GM21723 (cell line): Measurements from ENCODE around the gene IQCK.

Experiments
- ATAC-seq: cut with Tn5 transposase; IDR thresholded peaks from one replicate; pipeline ENCODE4 v1.9.1; 2021; ENCODE audit warnings: mild to moderate bottlenecking, moderate library complexity; ENCODE audit not compliant: unreplicated experiment

Gene IQCK

DNA sequence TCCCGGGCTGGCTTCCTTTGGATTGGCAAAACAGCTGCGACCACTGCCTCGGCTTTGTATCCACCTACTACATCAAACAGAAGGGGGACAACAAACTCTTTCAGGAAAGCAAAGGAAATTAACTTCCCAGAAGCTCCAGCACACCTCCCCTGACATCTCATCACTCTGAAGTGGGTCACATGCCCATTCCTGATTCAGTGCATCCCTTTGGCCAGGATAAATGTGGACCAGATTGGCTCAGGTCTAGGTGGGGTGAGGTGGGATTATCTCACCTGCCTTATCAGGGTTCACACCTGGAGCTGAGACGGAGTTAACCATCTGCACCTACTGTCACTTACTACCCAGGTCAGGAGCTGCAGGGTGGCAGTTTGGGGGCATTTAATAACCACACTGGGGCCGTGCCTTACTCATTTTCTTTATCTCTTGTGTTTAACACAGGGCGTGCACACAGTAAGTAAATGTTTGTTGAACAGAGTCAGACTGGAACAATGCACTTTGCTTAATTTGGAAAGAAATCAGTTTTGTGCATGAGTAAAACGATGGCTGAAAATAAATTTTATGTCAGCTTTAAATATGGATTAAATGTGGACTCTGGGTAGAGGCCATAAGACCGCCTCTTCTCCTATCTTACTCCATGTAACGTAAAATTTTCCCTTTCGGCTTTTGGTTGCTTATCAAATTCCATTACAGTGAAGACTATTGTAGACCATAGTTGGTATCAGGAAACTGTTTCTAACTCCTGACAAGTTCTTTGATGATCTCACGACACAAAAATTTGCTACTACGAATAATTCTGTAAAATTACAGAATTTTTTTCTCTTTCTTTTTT is 36.0 kb downstream of the IQCK start:
- no peak for ATAC-seq

DNA sequence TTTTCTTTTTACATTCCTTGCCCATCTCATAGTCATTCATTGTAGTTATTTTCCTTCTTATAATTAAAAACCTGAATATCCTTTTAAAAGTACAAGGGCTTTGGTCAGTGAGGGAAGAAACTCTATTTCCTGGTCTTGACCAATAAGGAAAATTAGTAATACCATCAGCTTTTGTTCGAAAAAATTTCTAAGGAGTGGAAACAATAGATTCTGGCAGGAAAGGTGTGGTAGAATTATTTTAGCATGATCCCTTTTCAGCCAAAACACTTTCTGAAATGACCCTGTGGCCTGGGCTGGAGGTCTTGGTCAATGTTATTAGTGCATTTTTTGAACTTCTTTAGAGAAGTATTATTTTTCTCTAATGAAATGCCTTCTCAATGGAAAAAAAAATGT is 36.6 kb downstream of the IQCK start:
- no peak for ATAC-seq

DNA sequence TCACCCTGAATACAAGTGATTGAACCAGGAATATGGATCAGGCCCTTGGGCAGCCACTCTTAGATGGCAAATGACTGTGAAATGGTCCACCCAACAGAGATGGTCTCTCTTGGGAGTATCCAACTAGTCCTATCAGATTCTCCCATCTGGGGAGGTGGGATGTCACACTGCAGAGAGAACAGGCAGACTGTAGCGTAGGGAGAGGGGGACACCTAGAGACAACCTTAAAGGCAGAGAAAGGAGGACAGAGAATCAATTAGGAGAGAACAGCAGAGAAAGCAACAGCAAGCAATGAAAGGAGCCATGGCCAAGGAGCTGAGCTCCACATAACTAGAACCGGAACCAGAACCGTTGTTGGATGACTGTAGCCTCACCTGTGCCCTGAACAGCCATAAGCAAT is 37.2 kb downstream of the IQCK start:
- ATAC-seq, result no peak

DNA sequence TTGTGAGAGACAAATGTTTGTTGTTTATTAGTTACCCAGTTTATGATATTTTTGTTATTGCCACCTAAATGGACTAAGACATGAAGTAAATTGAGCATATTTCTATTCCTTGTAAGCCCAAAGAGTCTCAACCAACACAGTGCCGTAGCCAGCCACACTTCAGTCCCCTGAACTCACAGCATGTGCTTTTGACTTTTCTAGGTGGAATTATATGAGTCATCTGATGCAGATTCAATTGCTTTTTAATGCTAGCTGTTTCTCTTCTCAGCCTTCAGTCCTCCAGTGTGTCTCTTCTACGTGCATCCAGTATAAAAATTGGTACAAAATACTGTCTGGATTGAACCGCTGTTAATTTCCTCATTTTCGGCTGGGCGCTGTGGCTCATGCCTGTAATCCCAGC is 39.0 kb downstream of the IQCK start:
- no peak for ATAC-seq

DNA sequence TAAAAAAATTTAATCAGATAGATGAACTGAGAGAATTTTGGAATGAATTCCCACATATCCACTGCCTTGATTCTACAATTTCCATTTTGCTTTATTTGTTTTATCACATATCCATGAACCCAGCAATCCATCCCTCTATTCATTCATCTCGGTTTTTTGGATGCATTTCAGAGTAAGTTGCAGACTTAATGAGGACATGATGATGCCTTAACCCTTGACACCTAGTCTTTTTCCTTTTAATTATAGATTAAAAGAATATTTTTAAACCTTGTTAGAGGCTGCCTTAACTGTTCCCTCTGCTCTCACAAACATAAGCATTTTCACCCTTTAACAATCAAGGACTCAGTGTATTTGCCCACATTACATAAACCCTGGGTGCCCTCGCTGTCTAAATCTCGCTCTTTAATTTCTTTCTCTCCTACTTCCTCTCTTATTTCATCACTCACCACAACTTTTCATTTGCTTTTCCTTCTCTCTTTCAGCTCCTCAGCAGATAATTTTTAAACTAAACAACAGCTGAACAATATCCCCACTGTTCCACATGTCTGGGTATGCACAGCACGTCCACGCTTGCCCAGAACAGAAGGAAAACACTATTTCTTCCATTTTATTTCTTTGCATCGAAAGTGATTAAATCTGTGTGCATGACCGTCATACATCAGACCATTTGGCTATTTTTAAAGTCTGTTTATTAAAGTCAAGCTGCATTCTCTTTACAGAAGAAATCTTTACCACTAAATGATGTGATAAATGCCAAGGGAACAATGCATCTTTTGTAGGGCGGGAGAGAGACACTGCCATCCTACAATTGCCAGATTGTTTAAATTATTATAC is 39.9 kb downstream of the IQCK start:
- no peak for ATAC-seq

DNA sequence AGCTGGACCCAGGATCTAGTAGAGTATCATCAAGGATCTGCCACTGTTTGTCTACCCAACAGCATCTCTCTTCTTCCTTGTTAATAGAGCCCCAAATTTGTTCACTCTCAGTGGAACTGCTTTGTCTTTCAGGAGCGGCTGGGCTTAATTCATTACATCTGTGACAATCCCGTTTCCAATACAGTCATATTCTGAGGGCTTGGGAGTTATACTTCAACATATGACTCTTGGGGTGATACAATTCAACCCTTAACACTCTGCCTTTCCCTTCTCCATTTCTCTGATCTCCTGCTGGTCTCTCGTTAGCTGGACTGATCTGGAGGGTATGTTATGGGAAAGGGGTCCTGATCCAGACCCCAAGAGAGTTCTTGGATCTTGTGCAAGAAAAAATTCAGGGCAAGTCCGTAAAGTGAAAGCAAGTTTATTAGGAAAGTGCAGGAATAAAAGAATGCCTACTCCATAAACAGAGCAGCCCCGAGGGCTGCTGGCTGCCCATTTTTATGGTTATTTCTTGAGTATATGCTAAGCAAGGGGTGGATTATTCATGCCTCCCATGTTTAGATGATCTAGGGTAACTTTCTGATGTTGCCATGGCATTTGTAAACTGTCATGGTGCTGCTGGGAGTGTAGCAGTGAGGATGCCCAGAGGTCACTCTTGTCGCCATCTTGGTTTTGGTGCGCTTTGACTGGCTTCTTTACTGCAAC is 42.4 kb downstream of the IQCK start:
- ATAC-seq, result no peak

DNA sequence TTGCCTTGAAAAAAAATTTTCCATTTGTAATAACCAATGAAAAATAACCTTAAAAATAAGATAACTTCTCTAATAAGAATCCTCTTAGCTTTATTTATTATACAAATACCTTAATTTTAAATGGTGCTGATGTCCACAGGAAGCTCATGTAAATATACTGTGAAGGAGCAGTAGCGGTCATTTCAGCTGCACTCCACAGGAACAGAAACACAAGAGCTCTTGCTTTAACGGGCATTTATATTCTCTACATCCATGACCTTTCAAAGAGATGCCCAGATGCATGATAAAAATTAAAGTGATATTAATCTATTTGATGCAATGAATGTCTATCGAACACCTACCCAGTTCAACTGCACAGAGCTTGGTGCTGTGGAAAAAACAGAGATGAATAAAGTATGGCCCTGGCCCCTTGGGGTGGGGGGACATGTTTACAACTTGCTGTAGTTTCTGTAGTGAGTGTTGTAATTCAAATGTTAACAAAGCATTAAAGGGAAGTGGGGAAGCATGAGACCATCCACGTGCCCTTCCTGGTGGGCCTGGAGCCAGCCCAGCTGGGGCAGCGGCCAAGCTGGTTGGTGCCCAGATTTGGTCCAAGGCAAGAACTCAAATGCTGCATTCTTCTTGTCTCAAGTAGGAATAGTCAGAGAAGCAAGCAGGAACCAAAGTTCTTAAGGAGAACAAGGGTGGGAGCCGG is 47.9 kb downstream of the IQCK start:
- no peak for ATAC-seq

DNA sequence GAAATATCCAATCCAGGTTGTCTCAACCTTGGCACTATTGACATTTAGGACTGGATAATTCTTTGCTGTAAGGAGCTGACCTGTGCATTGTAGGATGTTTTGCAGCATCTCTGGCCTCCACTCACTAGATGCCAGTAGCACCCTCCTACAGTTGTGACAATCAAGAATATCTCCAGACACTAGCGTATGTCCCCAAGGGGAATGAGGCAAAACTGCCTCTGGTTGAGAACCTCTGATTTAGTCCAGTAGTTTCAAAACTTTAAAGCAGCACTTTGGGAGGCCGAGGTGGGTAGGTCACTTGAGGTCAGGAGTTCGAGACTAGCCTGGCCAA is 48.4 kb downstream of the IQCK start:
- ATAC-seq, result no peak

DNA sequence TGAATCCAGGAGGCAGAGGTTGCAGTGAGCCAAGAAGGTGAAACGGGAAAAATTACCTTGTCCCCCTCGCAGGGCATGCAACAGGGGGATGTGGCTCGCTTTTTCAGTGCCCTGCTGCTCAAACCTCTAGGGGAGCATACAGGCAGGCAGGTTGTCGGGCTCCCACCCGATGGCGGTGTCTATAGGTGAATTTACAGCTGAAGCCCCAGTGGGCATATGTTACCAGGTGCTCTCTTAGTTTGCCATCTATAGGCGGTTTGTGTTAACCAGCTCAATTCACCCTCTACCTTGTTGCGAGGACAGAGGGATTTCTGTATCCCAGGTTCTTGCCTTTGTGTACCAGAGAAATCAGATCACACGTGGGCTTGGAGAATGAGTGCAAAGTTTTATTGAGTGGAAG is 48.9 kb downstream of the IQCK start:
- no peak for ATAC-seq

DNA sequence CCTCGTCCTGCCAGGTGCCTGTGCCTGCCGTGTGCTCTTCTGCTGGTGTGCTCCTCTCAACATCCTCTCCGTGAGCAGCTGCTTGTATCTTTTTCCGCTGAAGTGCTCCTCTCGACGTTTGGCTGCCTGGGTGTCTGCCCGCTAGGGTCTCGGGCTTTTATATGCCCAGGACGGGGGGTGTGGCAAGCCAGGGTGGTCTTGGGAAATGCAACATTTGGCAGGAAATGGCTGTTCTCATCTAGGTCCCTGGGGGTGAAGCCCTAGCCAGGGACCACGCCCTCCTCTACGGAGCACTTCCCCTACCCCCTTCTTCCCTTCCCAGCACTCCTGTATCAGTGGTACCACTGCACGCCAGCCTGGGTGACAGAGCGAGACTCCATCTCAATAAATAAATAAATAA is 49.4 kb downstream of the IQCK start:
- ATAC-seq, result no peak

DNA sequence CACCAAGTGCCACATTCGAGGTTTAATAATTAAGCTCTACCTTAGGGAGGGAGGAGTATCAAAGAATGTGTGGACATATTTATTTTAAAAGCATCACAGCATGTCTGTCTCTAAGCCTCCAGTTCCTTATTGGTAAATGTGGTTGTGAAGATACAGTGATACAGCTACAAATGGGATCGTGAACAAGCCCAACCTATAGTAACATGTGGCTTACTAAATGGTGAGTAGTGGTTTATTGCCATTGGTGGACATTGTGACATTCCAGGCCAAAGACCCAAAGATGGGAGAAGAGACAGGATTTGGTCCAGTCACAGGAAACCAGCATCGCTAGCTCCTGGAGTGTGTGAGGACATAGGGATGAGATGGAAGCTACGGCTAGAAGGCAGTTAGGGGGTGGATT is 51.2 kb downstream of the IQCK start:
- no peak for ATAC-seq

DNA sequence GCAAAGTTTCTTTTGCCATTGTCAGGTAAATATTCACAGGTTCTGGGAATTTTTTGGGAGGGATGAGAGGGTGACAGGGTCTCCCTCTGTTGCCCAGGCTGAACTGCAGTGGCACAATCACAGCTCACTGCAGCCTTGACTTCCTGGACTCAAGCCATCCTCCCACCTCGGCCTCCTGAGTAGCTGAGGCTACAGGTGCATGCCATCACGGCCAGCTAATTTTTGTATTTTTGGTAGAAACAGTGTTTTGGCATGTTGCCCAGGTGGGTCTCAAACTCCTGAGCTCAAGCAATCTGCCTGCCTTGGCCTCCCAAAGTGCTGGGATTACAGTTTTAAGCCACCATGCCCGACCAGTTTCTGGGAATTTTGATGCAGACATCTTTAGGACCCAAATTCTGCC is 53.0 kb downstream of the IQCK start:
- no peak for ATAC-seq

DNA sequence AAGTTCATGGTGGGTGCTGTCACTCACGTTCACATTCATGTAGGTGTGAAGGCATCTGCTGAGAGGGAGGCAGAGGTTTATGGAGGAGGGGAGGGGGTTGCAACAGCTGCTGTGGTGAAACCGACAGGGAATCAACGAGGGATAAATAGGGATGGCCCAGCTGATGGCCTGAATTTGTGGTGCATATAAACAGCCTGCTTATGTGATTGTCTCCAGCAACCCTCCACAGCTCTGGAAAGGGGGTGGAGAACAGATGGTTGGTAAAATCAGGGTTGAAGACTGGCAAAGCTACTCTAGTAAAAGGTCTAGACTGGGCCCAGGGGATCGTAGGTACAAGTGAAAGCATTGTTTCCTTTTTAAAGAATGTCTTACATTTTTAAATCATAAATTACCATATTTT is 53.7 kb downstream of the IQCK start:
- ATAC-seq, result no peak

DNA sequence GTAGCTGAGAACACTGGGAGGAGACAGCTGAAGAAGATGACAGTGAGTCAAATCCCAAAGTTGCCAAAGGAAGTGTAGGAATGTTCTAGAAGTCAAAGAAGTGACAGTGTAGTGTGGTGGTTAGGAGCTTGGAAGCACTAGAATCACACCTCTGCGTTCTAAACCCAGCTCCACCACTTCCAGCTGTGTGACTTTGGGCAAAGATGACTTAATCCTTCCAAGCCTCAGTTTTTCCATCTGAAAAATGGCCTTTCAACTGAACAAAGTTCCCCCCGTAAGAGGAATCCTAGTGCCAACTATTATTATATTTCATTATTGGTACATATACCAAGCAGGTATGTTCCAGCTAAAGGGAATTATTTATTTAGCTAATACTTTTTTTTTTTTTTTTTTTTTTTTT is 56.0 kb downstream of the IQCK start:
- ATAC-seq, result no peak

DNA sequence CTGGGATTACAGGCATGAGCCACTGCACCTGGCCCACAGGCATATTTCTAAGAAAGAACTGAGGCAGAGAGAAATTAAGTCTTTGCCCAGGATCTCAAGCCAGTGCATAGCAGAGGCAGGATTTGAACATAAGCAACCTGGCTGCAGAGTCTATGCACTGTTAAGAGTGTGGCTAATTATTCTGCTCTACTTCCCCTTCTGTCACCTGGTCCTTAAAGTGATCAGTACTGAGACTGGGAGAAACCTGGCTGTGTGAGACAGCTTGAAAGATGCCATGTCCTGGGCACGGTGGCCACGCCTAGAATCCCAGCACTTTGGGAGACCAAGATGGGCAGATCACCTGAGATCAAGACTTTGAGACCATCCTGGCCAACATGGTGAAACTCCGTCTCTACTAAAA is 58.1 kb downstream of the IQCK start:
- no peak for ATAC-seq

DNA sequence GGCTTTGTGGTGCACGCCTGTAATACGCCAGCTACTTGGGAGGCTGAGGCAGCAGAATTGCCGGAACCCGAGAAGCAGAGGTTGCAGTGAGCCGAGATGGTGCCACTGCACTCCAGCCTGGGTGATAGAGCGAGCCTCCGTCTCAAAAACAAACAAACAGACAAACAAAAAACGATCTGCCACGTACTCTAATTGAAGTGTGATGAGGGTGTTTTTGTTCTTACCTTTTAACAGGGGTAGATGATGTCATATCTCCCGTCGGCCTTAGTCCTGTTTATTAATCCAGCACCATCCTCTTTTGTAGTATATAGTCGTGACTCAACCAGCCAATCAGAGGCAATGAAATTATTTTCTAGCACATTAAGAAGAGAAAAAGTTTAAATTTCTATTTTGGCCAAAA is 58.5 kb downstream of the IQCK start:
- ATAC-seq, result no peak

DNA sequence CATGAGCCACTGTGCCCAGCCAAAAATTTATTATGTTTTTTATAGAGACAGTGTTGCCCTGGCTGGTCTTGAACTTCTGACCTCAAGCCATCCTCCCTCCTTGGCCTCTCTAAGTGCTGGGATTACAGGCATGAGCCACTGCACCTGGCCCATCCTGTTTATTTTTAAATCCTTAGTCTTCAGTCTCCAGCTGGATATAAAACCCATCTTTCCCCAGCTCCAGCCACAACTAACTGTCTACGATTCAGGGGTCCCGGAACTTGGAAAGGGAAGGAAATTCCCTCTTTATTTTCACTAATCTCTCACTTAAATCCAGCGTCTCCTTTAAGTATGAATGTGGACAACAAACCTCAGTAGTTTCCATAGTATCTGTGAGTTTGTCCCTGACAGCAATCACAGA is 62.2 kb downstream of the IQCK start:
- ATAC-seq, result no peak

DNA sequence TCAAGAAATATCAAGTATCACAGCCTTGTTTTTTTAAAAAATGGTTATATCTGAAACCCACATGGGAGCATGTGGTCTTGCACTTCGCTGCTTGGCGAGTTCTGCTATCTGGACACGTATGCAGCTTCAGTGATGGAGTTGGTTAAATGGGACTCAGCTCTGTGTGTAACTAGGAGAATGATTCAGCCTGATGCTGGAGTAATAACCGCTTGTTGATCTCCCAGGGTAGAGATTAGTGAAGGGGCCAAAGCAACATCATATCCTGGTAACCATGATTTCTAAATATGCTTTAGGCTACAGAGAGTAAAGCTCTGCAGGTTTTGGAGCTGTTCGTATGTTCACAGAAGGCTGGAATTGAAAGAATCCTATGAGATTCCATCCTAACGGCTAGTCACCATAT is 63.2 kb downstream of the IQCK start:
- no peak for ATAC-seq

DNA sequence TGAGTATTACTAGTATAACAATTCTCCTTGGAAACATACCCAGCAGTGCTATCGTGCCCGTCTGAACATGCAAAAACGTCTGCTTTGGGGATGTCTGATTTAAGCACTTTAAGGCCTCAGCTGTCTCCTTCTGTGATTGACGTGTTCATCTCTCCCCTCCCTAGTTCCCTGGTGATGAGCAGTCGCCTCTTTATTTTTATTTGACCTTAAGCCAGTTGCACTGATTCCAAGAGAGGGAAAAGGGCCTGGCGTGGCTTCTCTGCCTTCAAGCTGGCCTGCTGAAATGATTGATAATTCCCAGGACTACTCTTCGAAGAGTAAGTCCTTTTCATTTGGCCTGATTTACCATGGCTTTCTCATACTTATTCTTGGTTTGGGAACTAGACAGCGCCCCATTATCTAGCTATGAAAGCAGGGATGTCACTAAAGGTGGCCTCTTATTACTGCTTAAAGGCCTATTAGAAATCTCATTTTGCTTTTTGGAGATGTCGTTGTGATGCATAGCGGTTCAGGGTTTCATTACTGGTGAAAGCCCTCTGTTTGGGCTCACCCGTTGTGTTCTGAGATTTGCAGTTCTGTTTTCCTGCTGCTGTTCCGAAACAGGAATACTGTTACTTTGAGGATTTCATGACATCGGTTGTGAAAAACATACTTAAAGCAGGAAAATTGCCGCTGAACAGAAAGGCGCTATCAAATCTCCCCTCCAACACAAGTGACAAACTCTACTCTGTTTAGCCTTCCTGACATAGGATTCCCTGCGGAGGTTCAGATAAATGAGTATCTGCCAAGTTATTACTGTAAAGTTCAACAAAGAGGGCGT is 65.5 kb downstream of the IQCK start:
- no peak for ATAC-seq

DNA sequence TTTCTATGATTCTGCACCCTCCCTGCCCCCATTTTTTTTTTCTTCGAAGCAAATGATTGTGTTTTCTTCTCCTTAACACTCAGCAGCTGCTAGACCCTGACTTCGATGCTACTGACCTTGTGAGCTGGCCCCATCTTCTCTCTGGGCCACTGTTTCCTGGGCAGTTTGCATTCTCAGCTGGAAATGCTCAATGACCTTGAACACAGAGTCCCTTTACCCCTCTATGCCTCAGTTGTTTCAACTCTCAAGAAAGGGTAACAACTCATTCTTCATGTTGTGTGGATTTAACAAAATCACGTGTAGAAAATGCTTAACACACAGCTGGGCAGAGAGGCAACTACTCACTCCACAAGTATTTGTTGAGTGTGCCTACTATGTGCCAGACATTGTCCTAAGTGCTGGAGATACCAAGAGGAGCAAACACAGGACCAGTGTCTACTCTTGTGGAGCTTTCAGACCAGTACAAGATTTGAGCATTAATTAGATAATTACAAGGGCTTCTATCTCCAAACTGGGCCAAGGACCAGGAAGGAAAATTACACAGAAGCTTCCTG is 66.2 kb downstream of the IQCK start:
- no peak for ATAC-seq
